Measurements from ENCODE around the gene LIPC.

Gene LIPC

GRCh38 chr15:58590926-58591325 lies 159.1 kb downstream of the LIPC start:
- no peak overlapping the region for H3K4me3 ChIP-seq (replicated peaks; ENCODE audit: low read depth, low read length)
- TF ChIP-seq CTCF (IDR thresholded peaks at IDR 0.05; ENCODE audit: low read length, missing control alignments) = no peak
- DNase-seq (ENCODE audit: low read depth) = no peak

- TF ChIP-seq CTCF (IDR thresholded peaks at IDR 0.05; ENCODE audit: low read length, missing control alignments) = no peak
- no peak overlapping the region for H3K4me3 ChIP-seq (replicated peaks; ENCODE audit: low read depth, low read length)
- DNase-seq (ENCODE audit: low read depth) = no peak
Measured at GRCh38 chr15:58593870-58594269, 162.1 kb downstream of the LIPC start.

GRCh38 chr15:58594898-58595297 lies 163.1 kb downstream of the LIPC start:
- TF ChIP-seq CTCF (IDR thresholded peaks at IDR 0.05; ENCODE audit: low read length, missing control alignments) = no peak
- H3K4me3 ChIP-seq (replicated peaks; ENCODE audit: low read depth, low read length) = no peak overlapping the region
- no peak for DNase-seq (ENCODE audit: low read depth)

- DNase-seq (ENCODE audit: low read depth) = no peak
- no peak for TF ChIP-seq CTCF (IDR thresholded peaks at IDR 0.05; ENCODE audit: low read length, missing control alignments)
- H3K4me3 ChIP-seq (replicated peaks; ENCODE audit: low read depth, low read length) = no peak overlapping the region
Measured at GRCh38 chr15:58595516-58596263, 163.9 kb downstream of the LIPC start.

- no peak for DNase-seq (ENCODE audit: low read depth)
- H3K4me3 ChIP-seq (replicated peaks; ENCODE audit: low read depth, low read length) = no peak overlapping the region
- no peak for TF ChIP-seq CTCF (IDR thresholded peaks at IDR 0.05; ENCODE audit: low read length, missing control alignments)
Measured at GRCh38 chr15:58597943-58598828, 166.4 kb downstream of the LIPC start.

GRCh38 chr15:58598829-58599210 lies 167.0 kb downstream of the LIPC start:
- no peak for TF ChIP-seq CTCF (IDR thresholded peaks at IDR 0.05; ENCODE audit: low read length, missing control alignments)
- DNase-seq (ENCODE audit: low read depth) = no peak
- H3K4me3 ChIP-seq (replicated peaks; ENCODE audit: low read depth, low read length) = no peak overlapping the region
